Breast epithelium (tissue), 4 donors: Measurements from ENCODE around the gene RNF186. TPM values are rescaled to one million over a fixed set of nuclear protein-coding genes. Genes with fewer than 3 reads are reported as not detected.

ENCODE experiments used
- DNase-seq, 2 donors: peaks; one replicate each; pipeline ENCODE4 v3.0.0-alpha.2; 2019; ENCODE audit warnings: low spot score in 2 of 2
- H3K27ac ChIP-seq, 2 donors: fragments of 200-600 bp; sonication (generic) in 1 of 2; one replicate each; pipeline ENCODE4 v1.5.1; 2016 to 2019; ENCODE audit warnings: mild to moderate bottlenecking in 1 of 2
- H3K27me3 ChIP-seq, 2 donors: fragments of 200-600 bp; sonication (generic) in 1 of 2; one replicate each; pipeline versions ENCODE4 v1.5.1 to v1.6.0; 2017 to 2019; ENCODE audit warnings: control low read depth in 1 of 2, mild to moderate bottlenecking in 1 of 2
- H3K36me3 ChIP-seq: fragments of 200-600 bp; one replicate; pipeline ENCODE4 v1.5.1; 2019
- H3K4me1 ChIP-seq, 2 donors: fragments of 200-600 bp; sonication (generic); one replicate each; pipeline ENCODE4 v1.5.1; 2016 to 2019; ENCODE audit warnings: control low read depth in 1 of 2
- H3K4me3 ChIP-seq, 3 donors: fragments of 200-600 bp; sonication (generic); 1 replicate in 2 of 3; 2 replicates in 1 of 3; pipeline ENCODE4 v1.5.1; 2016 to 2019; ENCODE audit warnings: mild to moderate bottlenecking in 3 of 3, moderate library complexity in 2 of 3
- H3K9me3 ChIP-seq, 2 donors: fragments of 200-600 bp; sonication (generic) in 1 of 2; one replicate each; pipeline ENCODE4 v1.5.1; 2016 to 2019; ENCODE audit warnings: control low read depth in 1 of 2
- POLR2A ChIP-seq: fragments of 450-650 bp; IDR thresholded peaks from one replicate; pipeline ENCODE4 v1.6.1; 2016; ENCODE audit warnings: antibody characterized with exemption, mild to moderate bottlenecking, moderate library complexity
- POLR2AphosphoS5 ChIP-seq, 3 donors: sonication (generic); formaldehyde crosslinking; IDR thresholded peaks; one replicate each; pipeline ENCODE4 v1.6.1; 2017; ENCODE audit warnings: antibody characterized with exemption in 3 of 3
- intact Hi-C: fragments of 100-400 bp; cut with DNase I; formaldehyde crosslinking; loops from one replicate; pipeline ENCODE4 v1.15.1; 2023; ENCODE audit warnings: low total_unique reads
- total RNA-seq, 3 donors: library from RNA; depleted of rRNA; stranded (reverse); fragments of >200 nt; gene quantifications; one replicate each; pipeline ENCODE4 v1.1.0, GENCODE V29; 2016
- TF ChIP-seq, protein P1 (sequence below), 3 donors: fragments of 450-650 bp; IDR thresholded peaks; one replicate each; pipeline ENCODE4 v1.5.1; 2016 to 2017; ENCODE audit warnings: antibody characterized with exemption in 3 of 3, mild to moderate bottlenecking in 3 of 3, moderate library complexity in 3 of 3

Gene RNF186
- total RNA-seq, result 1 to 10 TPM in 1 of 3 donors, under 1 TPM in 1, not detected in 1; 0.44 to 4.3 TPM

DNA sequence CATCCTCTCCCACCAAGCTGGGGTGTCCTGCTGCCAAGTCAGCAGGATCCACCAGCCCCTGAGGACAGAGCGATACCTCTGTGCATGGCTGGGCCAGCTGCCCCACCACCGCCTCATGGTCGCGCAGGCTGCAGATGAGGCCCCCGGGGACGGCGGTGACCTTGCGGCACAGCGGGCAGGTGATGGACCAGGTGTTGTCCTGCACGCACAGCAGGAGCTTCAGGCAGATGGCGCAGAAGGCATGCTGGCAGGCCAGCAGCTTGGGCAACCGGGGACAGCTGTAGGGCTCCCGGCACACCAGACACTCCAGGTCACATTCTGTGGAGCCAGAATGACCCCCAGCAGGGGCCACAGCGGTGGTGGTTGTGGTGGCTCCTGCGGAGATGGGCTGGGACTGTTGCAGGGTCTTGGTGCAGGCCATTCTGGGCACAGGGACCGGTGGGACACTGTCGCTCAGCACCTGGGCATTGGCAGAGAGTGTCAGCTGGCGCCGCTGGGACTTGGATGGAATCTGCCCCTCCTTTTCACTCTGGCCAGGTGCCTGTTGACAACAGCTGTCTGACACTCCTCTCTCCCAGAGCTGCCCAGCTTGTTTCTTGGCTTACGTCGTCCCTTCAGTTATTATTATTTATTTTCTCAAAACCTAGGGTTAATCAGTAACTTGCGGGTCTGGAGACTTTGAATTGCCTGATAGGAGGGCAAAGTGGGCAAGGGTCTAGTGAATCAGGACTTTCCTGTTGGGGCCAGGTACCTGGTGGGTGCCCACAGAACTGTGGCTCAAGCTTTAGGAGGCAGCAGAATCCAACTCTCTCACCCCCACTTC, at the start of gene RNF186:
Gene RNF186, minus strand, starts transcription at position 603 of the 823 bp plus-strand sequence. Its CDS starts 182 bp downstream, at position 421.
- peak in 1 of 2 donors; percentile 41 for DNase-seq
- TF ChIP-seq, protein P1, sequence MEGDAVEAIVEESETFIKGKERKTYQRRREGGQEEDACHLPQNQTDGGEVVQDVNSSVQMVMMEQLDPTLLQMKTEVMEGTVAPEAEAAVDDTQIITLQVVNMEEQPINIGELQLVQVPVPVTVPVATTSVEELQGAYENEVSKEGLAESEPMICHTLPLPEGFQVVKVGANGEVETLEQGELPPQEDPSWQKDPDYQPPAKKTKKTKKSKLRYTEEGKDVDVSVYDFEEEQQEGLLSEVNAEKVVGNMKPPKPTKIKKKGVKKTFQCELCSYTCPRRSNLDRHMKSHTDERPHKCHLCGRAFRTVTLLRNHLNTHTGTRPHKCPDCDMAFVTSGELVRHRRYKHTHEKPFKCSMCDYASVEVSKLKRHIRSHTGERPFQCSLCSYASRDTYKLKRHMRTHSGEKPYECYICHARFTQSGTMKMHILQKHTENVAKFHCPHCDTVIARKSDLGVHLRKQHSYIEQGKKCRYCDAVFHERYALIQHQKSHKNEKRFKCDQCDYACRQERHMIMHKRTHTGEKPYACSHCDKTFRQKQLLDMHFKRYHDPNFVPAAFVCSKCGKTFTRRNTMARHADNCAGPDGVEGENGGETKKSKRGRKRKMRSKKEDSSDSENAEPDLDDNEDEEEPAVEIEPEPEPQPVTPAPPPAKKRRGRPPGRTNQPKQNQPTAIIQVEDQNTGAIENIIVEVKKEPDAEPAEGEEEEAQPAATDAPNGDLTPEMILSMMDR (IDR thresholded peaks at IDR 0.05), result no peak
- TF ChIP-seq POLR2AphosphoS5 (IDR thresholded peaks at IDR 0.05), result no peak
- TF ChIP-seq POLR2A, result no peak
- Histone ChIP-seq H3K4me1 (peaks cover 0 to 7% of the 10 kb centered on the region in 2 donors), H3K36me3 (no peaks in the 10 kb centered on the region), H3K27ac (peak within 1 kb of the TSS; percentile 65 to 72), H3K9me3 (no peaks in the 10 kb centered on the region), H3K4me3 (no peak within 1 kb of the TSS), H3K27me3 (no peaks in the 10 kb centered on the region)
- intact Hi-C loops, result loop anchor here (2.0 kb wide), 1 partner anchor 48 kb away; no protein-coding TSS in a partner anchor

DNA sequence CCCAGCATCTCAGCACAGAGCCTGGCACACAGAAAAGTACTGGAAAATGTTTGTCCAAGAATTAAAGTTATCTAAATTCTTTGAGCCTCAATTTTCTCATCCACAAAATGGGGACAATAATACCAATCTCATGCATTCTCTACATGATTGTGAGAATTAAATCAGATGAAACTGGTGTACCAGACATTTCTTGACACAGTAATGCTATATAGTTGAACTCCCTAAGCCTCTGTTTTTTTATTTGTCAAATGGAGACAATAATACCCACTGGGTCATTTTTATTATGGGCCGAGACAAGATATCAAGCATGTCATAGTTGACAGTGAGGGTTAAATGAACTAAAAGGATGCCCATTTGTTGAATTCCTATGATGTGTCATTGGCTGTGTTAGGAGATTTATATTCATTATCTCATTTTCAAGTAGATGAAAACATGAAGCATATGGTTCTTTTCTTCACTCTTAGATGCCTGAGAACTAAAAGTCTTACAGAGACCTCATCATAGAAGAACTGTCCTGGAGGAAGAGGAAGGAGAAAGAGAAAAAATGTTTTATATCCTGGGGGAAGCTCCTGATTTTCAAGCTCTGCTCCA, 49.6 kb upstream of the RNF186 start:
- Histone ChIP-seq H3K36me3 (no peaks in the 10 kb centered on the region), H3K27me3 (no peaks in the 10 kb centered on the region), H3K4me3 (no peak overlapping the region), H3K4me1 (no peaks in the 10 kb centered on the region), H3K9me3 (no peaks in the 10 kb centered on the region), H3K27ac (peak overlapping the region; percentile 41 to 79)
- DNase-seq, result no peak
- TF ChIP-seq POLR2AphosphoS5 (IDR thresholded peaks at IDR 0.05) (no peak), POLR2A (no peak)
- TF ChIP-seq, protein P1 (IDR thresholded peaks at IDR 0.05), result no peak
- intact Hi-C loops, result no loop called here

- DNase-seq, result no peak
- intact Hi-C loops, result loop anchor here (2.0 kb wide), 1 partner anchor 48 kb away; the partner anchor contains the start of gene RNF186
- Histone ChIP-seq H3K27me3 (no peaks in the 10 kb centered on the region), H3K4me3 (no peak overlapping the region), H3K36me3 (no peaks in the 10 kb centered on the region), H3K27ac (no peak overlapping the region), H3K9me3 (no peaks in the 10 kb centered on the region), H3K4me1 (no peaks in the 10 kb centered on the region)
- TF ChIP-seq POLR2A, result no peak
- TF ChIP-seq, protein P1 (IDR thresholded peaks at IDR 0.05), result no peak
- TF ChIP-seq POLR2AphosphoS5 (IDR thresholded peaks at IDR 0.05), result no peak
Observed at GRCh38 chr1:19862944-19863343, 47.9 kb upstream of the RNF186 start.

DNA sequence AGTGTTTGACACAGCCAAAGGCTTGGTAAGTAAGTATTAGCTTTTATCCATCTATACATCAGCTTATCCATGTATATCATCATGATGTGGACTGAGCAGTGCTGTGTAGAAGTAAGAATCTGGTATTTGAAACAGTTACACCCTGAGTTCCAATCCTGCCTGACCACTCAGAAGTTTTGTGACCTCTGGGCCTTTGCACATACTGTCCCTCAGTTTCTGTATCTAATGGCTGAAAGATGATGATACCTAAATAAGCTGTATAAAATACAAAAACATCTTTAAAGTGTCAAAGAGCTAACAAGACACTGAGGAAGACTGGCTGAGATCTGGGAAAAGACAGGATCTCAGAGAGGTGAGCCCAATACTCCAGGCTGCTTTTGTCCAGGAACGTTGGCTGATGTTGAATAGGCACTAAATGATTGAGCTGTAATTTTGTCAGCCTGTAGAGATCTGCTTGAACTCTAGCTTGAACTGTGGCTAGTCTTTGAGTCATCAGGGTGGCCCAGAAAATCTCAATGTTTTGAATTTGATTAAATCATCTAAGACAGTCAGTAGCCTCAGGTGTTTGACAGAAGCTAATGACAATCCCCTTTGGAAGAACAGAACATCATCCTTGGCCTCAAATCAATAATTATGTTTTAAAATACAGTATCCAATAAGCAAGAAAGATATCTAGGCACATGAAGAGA, 46.9 kb upstream of the RNF186 start:
- Histone ChIP-seq H3K4me1 (no peaks in the 10 kb centered on the region), H3K27ac (no peak overlapping the region), H3K36me3 (no peaks in the 10 kb centered on the region), H3K9me3 (no peaks in the 10 kb centered on the region), H3K27me3 (no peaks in the 10 kb centered on the region), H3K4me3 (no peak overlapping the region)
- no peak for DNase-seq
- intact Hi-C loops, result loop anchor here (2.0 kb wide), 1 partner anchor 47 kb away; the partner anchor contains the start of gene RNF186
- TF ChIP-seq POLR2AphosphoS5 (IDR thresholded peaks at IDR 0.05) (no peak), POLR2A (no peak)
- TF ChIP-seq, protein P1 (IDR thresholded peaks at IDR 0.05), result no peak
